GM19397 (cell line): ENCODE results near the gene STK10.

Experiments
- ATAC-seq: cut with Tn5 transposase; IDR thresholded peaks from one replicate; pipeline ENCODE4 v1.9.1; 2021; ENCODE audit warnings: mild to moderate bottlenecking, moderate library complexity; ENCODE audit not compliant: unreplicated experiment

STK10 gene

GRCh38 chr5:171992305-171992704 lies 195.7 kb downstream of the STK10 start:
- ATAC-seq: no peak
